Sciatic nerve (tissue), 2 donors: ENCODE data around the gene OR2V1. TPM values are rescaled to one million over a fixed set of nuclear protein-coding genes. Genes with fewer than 3 reads are reported as not detected.
"Not testable (repeated sequence)": the region's sequence is repeated elsewhere in the genome, so short reads cannot be mapped to it uniquely, and the experiment has no call there.

Experiments
- ATAC-seq: fragments of 200-7000 bp; cut with Tn5 transposase; one replicate; pipeline ENCODE4 v1.9.1; 2020; ENCODE audit warnings: mild to moderate bottlenecking, moderate library complexity
- DNase-seq: peaks from one replicate; pipeline ENCODE4 v3.0.0-alpha.2; 2020; ENCODE audit warnings: low spot score
- intact Hi-C: fragments of 100-400 bp; cut with DNase I; formaldehyde crosslinking; loops from one replicate; pipeline ENCODE4 v1.14.2; 2022
- total RNA-seq: library from RNA; stranded (reverse); fragmentation: NEBNext Ultra II Directional; extraction: Animal tissue kit (Norgen Biotek cat#: 25700); gene quantifications from one replicate; pipeline ENCODE4 v1.2.1, GENCODE V29; 2021
- donor health status: DM: no; HTN: no; CAD: no.
- donor health status: DM: no; HTN: no; CAD: no.

The OR2V1 gene
- total RNA-seq: not detected

- no peak for DNase-seq
- intact Hi-C loops: no loop called here
- ATAC-seq: no peak
Measured at GRCh38 chr5:181130832-181131496, at the start of gene OR2V1. Gene OR2V1, minus strand, starts transcription at chr5:181131169. Its CDS starts 5,865 bp downstream, at chr5:181125304.

GRCh38 chr5:181177559-181177958, 46.6 kb upstream of the OR2V1 start:
- DNase-seq, ATAC-seq, intact Hi-C loops: not testable (repeated sequence)

GRCh38 chr5:181176254-181176952, 45.4 kb upstream of the OR2V1 start:
- intact Hi-C loops: no loop called here
- ATAC-seq (no peak), DNase-seq (no peak)

- DNase-seq (no peak), ATAC-seq (no peak)
- intact Hi-C loops: no loop called here
Measured at GRCh38 chr5:181173420-181174342, 42.7 kb upstream of the OR2V1 start.

- ATAC-seq (no peak), DNase-seq (no peak)
- intact Hi-C loops: no loop called here
Measured at GRCh38 chr5:181173027-181173419, 42.1 kb upstream of the OR2V1 start.

GRCh38 chr5:181171782-181172181, 40.8 kb upstream of the OR2V1 start:
- DNase-seq (no peak), ATAC-seq (no peak)
- intact Hi-C loops: no loop called here

GRCh38 chr5:181170996-181171395, 40.0 kb upstream of the OR2V1 start:
- DNase-seq: no peak
- intact Hi-C loops: no loop called here
- ATAC-seq: no peak

GRCh38 chr5:181170237-181170825, 39.4 kb upstream of the OR2V1 start:
- DNase-seq (peak; percentile 32), ATAC-seq (peak; percentile 17)
- intact Hi-C loops: no loop called here

- peak; percentile 36 for DNase-seq
- intact Hi-C loops: not testable (repeated sequence)
- ATAC-seq: peak; percentile 28
Measured at GRCh38 chr5:181169459-181170236, 38.7 kb upstream of the OR2V1 start.

- ATAC-seq (no peak), DNase-seq (no peak)
- intact Hi-C loops: no loop called here
Measured at GRCh38 chr5:181168595-181169118, 37.7 kb upstream of the OR2V1 start.

- ATAC-seq (no peak), DNase-seq (no peak)
- intact Hi-C loops: no loop called here
Measured at GRCh38 chr5:181167814-181168488, 37.0 kb upstream of the OR2V1 start.

- DNase-seq (no peak), ATAC-seq (no peak)
- intact Hi-C loops: no loop called here
Measured at GRCh38 chr5:181166812-181167733, 36.1 kb upstream of the OR2V1 start.

- no peak for DNase-seq
- intact Hi-C loops: no loop called here
- ATAC-seq: no peak
Measured at GRCh38 chr5:181164076-181164952, 33.3 kb upstream of the OR2V1 start.

GRCh38 chr5:181163487-181164075, 32.6 kb upstream of the OR2V1 start:
- intact Hi-C loops: no loop called here
- ATAC-seq (no peak), DNase-seq (no peak)

- ATAC-seq: no peak
- intact Hi-C loops: no loop called here
- no peak for DNase-seq
Measured at GRCh38 chr5:181161534-181162175, 30.7 kb upstream of the OR2V1 start.
